Measurements from ENCODE around the gene BBC3. TPM values are rescaled to one million over a fixed set of nuclear protein-coding genes. Genes with fewer than 3 reads are reported as not detected.

Gene BBC3
- total RNA-seq, 1 experiment from 2014 or later, result 49.5 TPM

GRCh38 chr19:47176071-47176626 is 54.9 kb downstream of the BBC3 start:
- Mint-ChIP-seq H3K4me3 (no peak overlapping the region), H3K4me1 (peaks cover 13% of the 10 kb centered on the region), H3K27me3 (ENCODE audit: low read depth) (no peaks in the 10 kb centered on the region), H3K27ac (peak overlapping the region; percentile 81), H3K36me3 (peaks cover 58% of the 10 kb centered on the region), H3K9me3 (no peaks in the 10 kb centered on the region)
- ATAC-seq, result no peak
- ChIA-PET POLR2A (no interaction called here), CTCF (interaction anchor here (2.4 kb wide), 1 partner anchor 68 kb away, joined by 10 read pairs; no protein-coding TSS in a partner anchor)
- TF ChIP-seq ESRRA (CRISPR knock-in tag; IDR thresholded peaks at IDR 0.05; ENCODE audit: borderline replicate concordance) (no peak), SOX15 (CRISPR knock-in tag; IDR thresholded peaks at IDR 0.05) (no peak), MXD4 (CRISPR knock-in tag; IDR thresholded peaks at IDR 0.05; ENCODE audit: borderline replicate concordance) (no peak), GABPB1 (CRISPR knock-in tag; IDR thresholded peaks at IDR 0.05) (no peak), CREB1 (CRISPR knock-in tag; IDR thresholded peaks at IDR 0.05) (no peak), SMAD4 (CRISPR knock-in tag; IDR thresholded peaks at IDR 0.05) (no peak), IRF1 (CRISPR knock-in tag; IDR thresholded peaks at IDR 0.05) (no peak), ZNF281 (CRISPR knock-in tag; IDR thresholded peaks at IDR 0.05) (no peak), JUN (CRISPR knock-in tag; IDR thresholded peaks at IDR 0.05) (no peak), ZNF138 (CRISPR knock-in tag; conservative IDR thresholded peaks at IDR 0.05) (no peak), ZNF317 (CRISPR knock-in tag; IDR thresholded peaks at IDR 0.05; ENCODE audit: borderline replicate concordance, low read depth) (no peak), TP53 (CRISPR knock-in tag; IDR thresholded peaks at IDR 0.05) (no peak), GRHL2 (CRISPR knock-in tag; IDR thresholded peaks at IDR 0.05; ENCODE audit: insufficient replicate concordance, severe bottlenecking) (no peak), ZNF416 (CRISPR knock-in tag; IDR thresholded peaks at IDR 0.05) (no peak), HMGXB4 (CRISPR knock-in tag; IDR thresholded peaks at IDR 0.05) (no peak), STAT6 (CRISPR knock-in tag; conservative IDR thresholded peaks at IDR 0.05; ENCODE audit: low read depth) (no peak)
- TF ChIP-seq, protein P1, sequence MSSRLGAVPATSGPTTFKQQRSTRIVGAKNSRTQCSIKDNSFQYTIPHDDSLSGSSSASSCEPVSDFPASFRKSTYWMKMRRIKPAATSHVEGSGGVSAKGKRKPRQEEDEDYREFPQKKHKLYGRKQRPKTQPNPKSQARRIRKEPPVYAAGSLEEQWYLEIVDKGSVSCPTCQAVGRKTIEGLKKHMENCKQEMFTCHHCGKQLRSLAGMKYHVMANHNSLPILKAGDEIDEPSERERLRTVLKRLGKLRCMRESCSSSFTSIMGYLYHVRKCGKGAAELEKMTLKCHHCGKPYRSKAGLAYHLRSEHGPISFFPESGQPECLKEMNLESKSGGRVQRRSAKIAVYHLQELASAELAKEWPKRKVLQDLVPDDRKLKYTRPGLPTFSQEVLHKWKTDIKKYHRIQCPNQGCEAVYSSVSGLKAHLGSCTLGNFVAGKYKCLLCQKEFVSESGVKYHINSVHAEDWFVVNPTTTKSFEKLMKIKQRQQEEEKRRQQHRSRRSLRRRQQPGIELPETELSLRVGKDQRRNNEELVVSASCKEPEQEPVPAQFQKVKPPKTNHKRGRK (CRISPR knock-in tag; IDR thresholded peaks at IDR 0.05; ENCODE audit: borderline replicate concordance), result no peak
- TF ChIP-seq, protein P2, sequence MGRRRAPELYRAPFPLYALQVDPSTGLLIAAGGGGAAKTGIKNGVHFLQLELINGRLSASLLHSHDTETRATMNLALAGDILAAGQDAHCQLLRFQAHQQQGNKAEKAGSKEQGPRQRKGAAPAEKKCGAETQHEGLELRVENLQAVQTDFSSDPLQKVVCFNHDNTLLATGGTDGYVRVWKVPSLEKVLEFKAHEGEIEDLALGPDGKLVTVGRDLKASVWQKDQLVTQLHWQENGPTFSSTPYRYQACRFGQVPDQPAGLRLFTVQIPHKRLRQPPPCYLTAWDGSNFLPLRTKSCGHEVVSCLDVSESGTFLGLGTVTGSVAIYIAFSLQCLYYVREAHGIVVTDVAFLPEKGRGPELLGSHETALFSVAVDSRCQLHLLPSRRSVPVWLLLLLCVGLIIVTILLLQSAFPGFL (CRISPR knock-in tag; IDR thresholded peaks at IDR 0.05; ENCODE audit: borderline replicate concordance), result no peak
- no peak for DNase-seq (ENCODE audit: low spot score)

Data from WTC11 (cell line).